Neural cell (in vitro differentiated cells): ENCODE measurements around the gene LENEP.

ENCODE experiments used
- EP300 ChIP-seq: fragments of 450-650 bp; conservative IDR thresholded peaks from 2 replicates; pipeline ENCODE4 v1.6.1; 2014; ENCODE audit warnings: antibody characterized with exemption, mild to moderate bottlenecking, moderate library complexity; ENCODE audit not compliant: poor library complexity, severe bottlenecking
- EZH2 ChIP-seq: fragments of 200-600, 300-800 bp; shearing (Covaris generic), sonication (generic); IDR thresholded peaks from 2 replicates; pipeline ENCODE4 v1.6.1; 2014; ENCODE audit warnings: antibody characterized with exemption, low read length, borderline replicate concordance, mild to moderate bottlenecking; ENCODE audit not compliant: insufficient read depth, poor library complexity, severe bottlenecking
- POLR2AphosphoS5 ChIP-seq: IDR thresholded peaks from 2 replicates; pipeline ENCODE4 v1.6.1; 2012
- TF ChIP-seq, protein P1 (sequence below): fragments of 450-650 bp; IDR thresholded peaks from 2 replicates; pipeline ENCODE4 v1.5.1; 2014; ENCODE audit warnings: antibody characterized with exemption, mild to moderate bottlenecking, moderate library complexity; ENCODE audit not compliant: poor library complexity, severe bottlenecking

DNA sequence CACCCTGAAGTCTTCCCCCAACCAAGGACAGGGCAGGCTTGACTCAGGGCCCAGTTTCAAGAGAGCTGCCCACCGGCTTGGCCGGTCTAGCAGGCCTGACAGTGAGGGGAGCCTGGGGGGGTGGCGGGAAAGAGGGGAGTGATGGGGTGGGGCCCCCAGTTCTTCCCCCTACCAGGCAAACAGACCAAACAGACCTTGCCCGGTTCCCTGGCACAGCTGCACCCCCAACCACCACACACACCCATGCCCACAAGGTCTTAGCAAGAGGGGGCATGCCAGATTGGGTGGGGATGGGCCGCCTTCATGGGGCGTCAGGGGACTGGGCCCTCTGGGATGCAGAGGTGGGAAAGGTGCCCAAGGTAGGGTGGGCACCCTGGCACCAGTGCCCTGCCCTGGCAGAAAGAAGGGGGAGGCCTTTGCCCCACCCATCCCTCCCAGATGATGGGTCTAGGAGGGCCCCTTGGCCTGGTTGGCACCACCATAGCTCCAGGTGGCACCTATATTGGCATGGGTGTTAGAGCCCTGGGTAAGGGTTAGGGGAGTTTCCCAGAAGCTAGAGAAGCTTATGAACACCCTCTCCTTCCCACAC is 18.1 kb downstream of the LENEP start:
- no peak for TF ChIP-seq POLR2AphosphoS5
- TF ChIP-seq, protein P1, sequence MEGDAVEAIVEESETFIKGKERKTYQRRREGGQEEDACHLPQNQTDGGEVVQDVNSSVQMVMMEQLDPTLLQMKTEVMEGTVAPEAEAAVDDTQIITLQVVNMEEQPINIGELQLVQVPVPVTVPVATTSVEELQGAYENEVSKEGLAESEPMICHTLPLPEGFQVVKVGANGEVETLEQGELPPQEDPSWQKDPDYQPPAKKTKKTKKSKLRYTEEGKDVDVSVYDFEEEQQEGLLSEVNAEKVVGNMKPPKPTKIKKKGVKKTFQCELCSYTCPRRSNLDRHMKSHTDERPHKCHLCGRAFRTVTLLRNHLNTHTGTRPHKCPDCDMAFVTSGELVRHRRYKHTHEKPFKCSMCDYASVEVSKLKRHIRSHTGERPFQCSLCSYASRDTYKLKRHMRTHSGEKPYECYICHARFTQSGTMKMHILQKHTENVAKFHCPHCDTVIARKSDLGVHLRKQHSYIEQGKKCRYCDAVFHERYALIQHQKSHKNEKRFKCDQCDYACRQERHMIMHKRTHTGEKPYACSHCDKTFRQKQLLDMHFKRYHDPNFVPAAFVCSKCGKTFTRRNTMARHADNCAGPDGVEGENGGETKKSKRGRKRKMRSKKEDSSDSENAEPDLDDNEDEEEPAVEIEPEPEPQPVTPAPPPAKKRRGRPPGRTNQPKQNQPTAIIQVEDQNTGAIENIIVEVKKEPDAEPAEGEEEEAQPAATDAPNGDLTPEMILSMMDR, result no peak
- TF ChIP-seq EP300, result no peak
- TF ChIP-seq EZH2, result no peak
